Gastroesophageal sphincter (tissue), 4 donors: ENCODE results near the gene SMARCAL1. TPM values are rescaled to one million over a fixed set of nuclear protein-coding genes. Genes with fewer than 3 reads are reported as not detected.

Experiments
- ATAC-seq: fragments of 150-250 bp; one replicate; pipeline ENCODE4 v1.9.1; 2016; ENCODE audit warnings: mild to moderate bottlenecking, moderate library complexity
- H3K27ac ChIP-seq, 4 donors: fragments of 200-600 bp; sonication (generic) in 3 of 4; 1 replicate in 3 of 4; 2 replicates in 1 of 4; pipeline ENCODE4 v1.5.1; 2016 to 2019
- H3K27me3 ChIP-seq: fragments of 200-600 bp; sonication (generic); one replicate; pipeline ENCODE4 v1.5.1; 2019
- H3K36me3 ChIP-seq, 2 donors: fragments of 200-600 bp; sonication (generic); one replicate each; pipeline ENCODE4 v1.5.1; 2019; ENCODE audit warnings: control low read depth in 1 of 2
- H3K4me1 ChIP-seq, 3 donors: fragments of 200-600 bp; sonication (generic); 1 replicate in 2 of 3; 2 replicates in 1 of 3; pipeline ENCODE4 v1.5.1; 2016 to 2019; ENCODE audit warnings: control low read depth in 2 of 3
- H3K4me3 ChIP-seq, 2 donors: fragments of 200-600 bp; sonication (generic); one replicate each; pipeline ENCODE4 v1.5.1; 2019; ENCODE audit warnings: mild to moderate bottlenecking in 1 of 2, moderate library complexity in 1 of 2
- H3K9me3 ChIP-seq, 3 donors: fragments of 200-600 bp; sonication (generic); one replicate each; pipeline ENCODE4 v1.5.1; 2017 to 2019; ENCODE audit warnings: control low read depth in 2 of 3
- EP300 ChIP-seq: sonication (generic); formaldehyde crosslinking; IDR thresholded peaks from one replicate; pipeline ENCODE4 v1.6.1; 2017; ENCODE audit warnings: antibody characterized with exemption, mild to moderate bottlenecking
- POLR2A ChIP-seq, 2 donors: fragments of 450-650 bp; IDR thresholded peaks; one replicate each; pipeline ENCODE4 v1.6.1; 2017; ENCODE audit warnings: antibody characterized with exemption in 2 of 2, mild to moderate bottlenecking in 2 of 2, moderate library complexity in 1 of 2
- POLR2AphosphoS5 ChIP-seq: sonication (generic); formaldehyde crosslinking; IDR thresholded peaks from one replicate; pipeline ENCODE4 v1.6.1; 2017; ENCODE audit warnings: antibody characterized with exemption
- WGBS, 2 donors: methylation state at CpG; one replicate each; pipeline ENCODE4 v1.1.5; 2018; ENCODE audit warnings: low coverage in 1 of 2; 5-methylcytosine and 5-hydroxymethylcytosine counted together
- total RNA-seq, 4 donors: library from RNA; depleted of rRNA; stranded (reverse); fragments of >200 nt; gene quantifications; one replicate each; pipeline ENCODE4 v1.1.0, GENCODE V29; 2016
- TF ChIP-seq, protein P1 (sequence below), 4 experiments: fragments of 200-600 bp in 2 of 4; fragments of 450-650 bp in 2 of 4; sonication (generic) in 1 of 4; IDR thresholded peaks; one replicate each; pipeline ENCODE4 v1.5.1; 2017 to 2019; ENCODE audit warnings: antibody characterized with exemption in 4 of 4, mild to moderate bottlenecking in 2 of 4, moderate library complexity in 2 of 4

Gene SMARCAL1
- total RNA-seq, 4 donors from 2014 or later = 7.5 to 14.7 (median 10.7) TPM

DNA sequence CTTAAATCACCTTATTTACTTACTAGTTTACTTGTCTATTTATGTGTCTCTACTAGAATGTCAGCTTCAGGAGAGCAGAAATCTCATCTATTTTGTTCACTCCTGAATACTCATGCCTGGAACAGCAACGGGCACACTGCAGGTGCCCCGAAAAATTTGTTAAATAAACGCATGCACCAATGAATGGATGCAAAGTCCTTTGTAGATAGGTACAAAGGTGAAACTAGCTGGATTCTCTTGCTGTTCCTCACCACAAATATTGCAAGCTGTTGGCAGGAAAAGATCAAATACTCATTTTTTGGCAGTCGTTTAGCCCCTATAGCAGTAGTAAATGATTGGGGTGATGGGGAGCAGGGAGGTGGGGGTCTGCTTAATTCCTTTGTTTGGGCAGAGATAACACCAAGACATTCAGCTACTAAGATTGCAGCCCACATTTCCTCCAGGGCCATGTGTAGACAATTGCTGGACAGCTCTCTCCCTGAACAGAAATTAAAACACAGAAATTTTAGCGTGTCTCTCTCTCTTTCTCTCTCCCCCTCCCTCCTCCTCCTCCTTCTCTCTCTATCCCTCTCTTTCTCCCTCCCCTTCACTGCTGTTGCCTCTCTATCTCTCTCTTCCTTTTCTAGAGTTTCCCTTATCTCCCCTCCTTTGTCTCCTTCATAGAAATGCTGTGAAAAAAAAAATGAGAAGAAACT, 45.4 kb upstream of the SMARCAL1 start:
- TF ChIP-seq, protein P1, sequence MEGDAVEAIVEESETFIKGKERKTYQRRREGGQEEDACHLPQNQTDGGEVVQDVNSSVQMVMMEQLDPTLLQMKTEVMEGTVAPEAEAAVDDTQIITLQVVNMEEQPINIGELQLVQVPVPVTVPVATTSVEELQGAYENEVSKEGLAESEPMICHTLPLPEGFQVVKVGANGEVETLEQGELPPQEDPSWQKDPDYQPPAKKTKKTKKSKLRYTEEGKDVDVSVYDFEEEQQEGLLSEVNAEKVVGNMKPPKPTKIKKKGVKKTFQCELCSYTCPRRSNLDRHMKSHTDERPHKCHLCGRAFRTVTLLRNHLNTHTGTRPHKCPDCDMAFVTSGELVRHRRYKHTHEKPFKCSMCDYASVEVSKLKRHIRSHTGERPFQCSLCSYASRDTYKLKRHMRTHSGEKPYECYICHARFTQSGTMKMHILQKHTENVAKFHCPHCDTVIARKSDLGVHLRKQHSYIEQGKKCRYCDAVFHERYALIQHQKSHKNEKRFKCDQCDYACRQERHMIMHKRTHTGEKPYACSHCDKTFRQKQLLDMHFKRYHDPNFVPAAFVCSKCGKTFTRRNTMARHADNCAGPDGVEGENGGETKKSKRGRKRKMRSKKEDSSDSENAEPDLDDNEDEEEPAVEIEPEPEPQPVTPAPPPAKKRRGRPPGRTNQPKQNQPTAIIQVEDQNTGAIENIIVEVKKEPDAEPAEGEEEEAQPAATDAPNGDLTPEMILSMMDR (IDR thresholded peaks at IDR 0.05) = no peak
- no peak for TF ChIP-seq POLR2AphosphoS5
- TF ChIP-seq POLR2A (IDR thresholded peaks at IDR 0.05) = no peak
- TF ChIP-seq EP300 = no peak
- Histone ChIP-seq H3K27me3 (peaks cover 86% of the 10 kb centered on the region), H3K9me3 (no peaks in the 10 kb centered on the region), H3K36me3 (no peaks in the 10 kb centered on the region), H3K4me3 (no peak overlapping the region), H3K4me1 (peaks cover 0 to 9% (median 9%) of the 10 kb centered on the region in 3 donors), H3K27ac (no peak overlapping the region)
- ATAC-seq = no peak
- WGBS, 2 donors = 38 to 59% methylated on average over 5 of the region's 5 CpGs

DNA sequence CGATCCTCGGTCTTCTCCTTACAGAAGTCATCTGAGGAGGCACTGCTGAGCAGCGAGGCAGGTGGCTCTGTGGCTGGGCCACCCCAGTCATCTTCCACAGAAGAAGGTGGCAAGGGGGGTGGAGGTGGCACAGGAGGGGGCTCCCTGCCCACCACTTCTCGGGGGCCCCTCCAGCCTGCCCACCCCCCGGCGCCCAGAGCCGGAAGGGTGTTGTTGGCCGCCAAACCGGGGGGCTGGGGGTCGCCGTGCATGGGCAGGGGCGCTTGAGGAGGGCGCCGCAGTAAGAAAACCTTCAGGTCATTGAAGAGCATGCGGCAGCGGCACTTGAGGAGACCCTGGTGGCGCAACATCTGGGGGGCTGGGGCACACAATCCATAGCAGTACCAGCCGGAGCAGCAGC, 42.5 kb upstream of the SMARCAL1 start:
- H3K36me3 ChIP-seq = no peaks in the 10 kb centered on the region
- H3K4me3 ChIP-seq = no peak overlapping the region
- TF ChIP-seq, protein P1 (IDR thresholded peaks at IDR 0.05) = no peak
- TF ChIP-seq POLR2A (IDR thresholded peaks at IDR 0.05) = no peak
- no peak for TF ChIP-seq EP300
- no peak for TF ChIP-seq POLR2AphosphoS5
- H3K27me3 ChIP-seq = peaks cover 96% of the 10 kb centered on the region
- H3K9me3 ChIP-seq = no peaks in the 10 kb centered on the region
- no peak for ATAC-seq
- H3K4me1 ChIP-seq = peaks cover 0 to 17% (median 14%) of the 10 kb centered on the region in 3 donors
- WGBS, 2 donors = 73% methylated on average over 3 of the region's 18 CpGs; no CpG with 5 or more reads in 1 of the 2 donors
- H3K27ac ChIP-seq = no peak overlapping the region

DNA sequence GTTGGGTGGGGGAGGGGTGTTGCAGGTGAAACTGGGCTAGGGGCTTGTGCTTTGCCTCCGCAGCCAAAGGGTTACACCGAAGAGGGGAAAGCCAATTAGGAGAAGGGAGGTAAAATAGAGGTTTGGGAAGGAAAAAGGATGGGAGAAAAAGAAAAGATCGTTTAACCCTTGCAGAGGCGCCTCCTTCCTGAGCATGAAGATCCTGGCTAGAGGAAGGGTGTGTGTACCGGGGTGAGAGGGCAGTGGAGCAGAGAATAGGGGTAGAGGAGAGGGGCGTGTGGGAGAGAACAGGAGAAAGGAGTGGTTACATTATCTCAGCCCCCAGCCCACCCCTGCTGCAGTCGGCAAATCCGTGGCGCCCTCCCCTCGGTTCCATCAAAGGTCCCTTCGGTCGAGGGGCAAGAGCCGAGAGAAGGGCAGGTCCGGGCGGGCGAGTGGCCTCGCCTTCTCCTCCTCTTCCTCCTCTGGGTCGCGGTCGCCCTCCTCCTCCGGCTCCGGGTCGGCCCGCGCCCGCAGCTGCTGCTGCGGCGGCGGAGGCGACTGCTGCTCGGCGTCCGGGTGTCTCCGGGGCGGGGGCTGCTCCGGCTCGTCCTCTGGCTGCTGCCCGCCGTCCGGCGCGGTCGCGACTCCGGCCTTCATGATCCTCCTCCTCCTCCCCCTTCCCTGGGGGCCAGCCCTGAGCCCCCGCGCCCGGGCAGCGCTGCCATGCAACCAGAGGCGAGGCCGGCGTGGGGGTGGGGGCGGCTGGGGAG, 41.1 kb upstream of the SMARCAL1 start:
- H3K4me3 ChIP-seq = peak overlapping the region in 1 of 2 donors; percentile 6
- no peaks in the 10 kb centered on the region for H3K36me3 ChIP-seq
- no peaks in the 10 kb centered on the region for H3K9me3 ChIP-seq
- WGBS, 2 donors = 0% methylated on average over 3 to 9 of the region's 53 CpGs
- H3K27ac ChIP-seq = no peak overlapping the region
- H3K4me1 ChIP-seq = peaks cover 0 to 17% (median 14%) of the 10 kb centered on the region in 3 donors
- H3K27me3 ChIP-seq = peaks cover 82% of the 10 kb centered on the region
- TF ChIP-seq, protein P1 (IDR thresholded peaks at IDR 0.05) = no peak
- TF ChIP-seq EP300 = no peak
- no peak for TF ChIP-seq POLR2A (IDR thresholded peaks at IDR 0.05)
- TF ChIP-seq POLR2AphosphoS5 = no peak
- ATAC-seq = no peak

DNA sequence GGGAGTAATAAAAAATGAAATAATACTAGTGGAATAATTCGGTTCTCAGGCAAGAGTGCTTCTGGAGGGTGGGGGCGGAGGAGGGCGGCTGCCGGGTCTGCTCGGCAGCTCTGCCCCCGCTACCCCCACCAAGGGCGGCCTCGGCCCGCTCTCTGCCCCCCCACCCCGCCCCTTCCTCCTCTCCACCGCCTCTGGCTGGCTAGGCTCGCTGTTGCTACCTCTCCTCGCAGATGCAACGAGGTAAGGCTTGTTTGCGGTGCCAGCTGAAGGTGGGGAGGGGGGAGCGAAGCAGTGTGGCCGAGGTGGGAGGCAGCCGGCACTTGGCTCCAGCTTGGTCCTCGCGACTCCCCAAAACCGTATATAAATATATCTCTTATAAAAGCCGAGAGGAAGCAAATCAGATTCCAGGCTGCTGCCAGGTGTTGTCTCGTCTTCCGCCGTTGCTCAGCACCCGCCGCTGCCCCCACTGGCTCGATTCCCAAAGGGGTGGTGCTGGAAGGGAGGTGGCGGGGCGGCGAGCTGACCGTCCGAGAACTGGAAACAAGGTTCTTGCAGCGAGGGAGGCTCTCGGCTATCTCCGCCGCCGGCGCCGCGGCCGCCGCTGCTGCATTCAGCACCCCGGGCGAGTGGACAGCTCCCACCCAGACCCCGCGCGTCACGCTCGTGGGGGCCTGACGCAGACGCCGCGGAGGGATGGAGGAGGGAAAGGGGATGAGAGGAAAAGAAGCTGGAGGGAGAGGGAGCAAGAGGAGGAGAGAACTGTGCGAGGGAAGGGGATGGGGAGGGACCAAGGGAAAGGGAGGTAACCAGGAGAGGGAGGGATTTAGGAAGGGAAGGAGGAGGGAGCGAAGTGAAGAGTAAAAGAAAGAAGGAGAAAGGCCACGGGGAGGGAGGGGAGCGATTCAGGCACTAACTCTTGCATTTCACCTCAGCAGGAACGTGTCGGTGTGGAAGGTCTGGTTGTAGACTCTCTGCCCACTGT, 40.3 kb upstream of the SMARCAL1 start, which contains the start of gene MARCHF4:
MARCHF4 (minus strand) TSS at position 763 of the 982 bp plus-strand sequence. CDS start 2,223 bp downstream, outside the sequence.
- ATAC-seq = peak; percentile 85
- H3K4me3 ChIP-seq = peak within 1 kb of the TSS in 1 of 2 donors; percentile 6
- WGBS, 2 donors = 2 to 11% methylated on average over 6 to 22 of the region's 60 CpGs
- no peak within 1 kb of the TSS for H3K27ac ChIP-seq
- peaks cover 77% of the 10 kb centered on the region for H3K27me3 ChIP-seq
- no peaks in the 10 kb centered on the region for H3K36me3 ChIP-seq
- no peaks in the 10 kb centered on the region for H3K9me3 ChIP-seq
- peaks cover 0 to 17% (median 14%) of the 10 kb centered on the region in 3 donors for H3K4me1 ChIP-seq
- TF ChIP-seq, protein P1 (IDR thresholded peaks at IDR 0.05) = no peak
- TF ChIP-seq EP300 (no peak), POLR2A (IDR thresholded peaks at IDR 0.05) (no peak), POLR2AphosphoS5 (no peak)
